MCF 10A (cell line): ENCODE results near the gene TACR1. TPM values are rescaled to one million over a fixed set of nuclear protein-coding genes. Genes with fewer than 3 reads are reported as not detected.

Experiments
- BruUV-seq: library from RNA; stranded (reverse); fragments of 400-500 nt; replicated peaks from 2 replicates; lab custom pipeline; 2021; lab: Mats Ljungman, UMichigan
- CTCF ChIA-PET: fragments of 300-600 bp; sonication (Branson Sonifier 250); formaldehyde crosslinking; extraction: SDS; loops from one replicate; lab custom pipeline; 2021; ENCODE audit warnings: antibody characterized with exemption, inconsistent platforms; lab: Yijun Ruan, JAX
- POLR2A ChIA-PET: fragments of 300-600, 350-650 bp; sonication (Branson Sonifier 250); formaldehyde crosslinking; extraction: SDS; loops from one replicate; lab custom pipeline; 2020; ENCODE audit warnings: antibody characterized with exemption, inconsistent platforms; lab: Yijun Ruan, JAX
- DNase-seq: peaks from one replicate; pipeline ENCODE4 v3.0.0-alpha.2; 2018; ENCODE audit not compliant: unreplicated experiment
- H3K27ac Mint-ChIP-seq: one replicate; pipeline ENCODE4 v1.8.0; 2022; ENCODE audit warnings: mild to moderate bottlenecking, low read depth, mixed read lengths; ENCODE audit not compliant: unreplicated experiment
- H3K27me3 Mint-ChIP-seq: one replicate; pipeline ENCODE4 v1.8.0; 2022; ENCODE audit warnings: mixed read lengths; ENCODE audit not compliant: insufficient read depth, unreplicated experiment
- H3K36me3 Mint-ChIP-seq: one replicate; pipeline ENCODE4 v1.8.0; 2022; ENCODE audit warnings: mild to moderate bottlenecking, moderate library complexity, mixed read lengths; ENCODE audit not compliant: insufficient read depth, unreplicated experiment
- H3K4me1 Mint-ChIP-seq: one replicate; pipeline ENCODE4 v1.8.0; 2022; ENCODE audit warnings: mixed read lengths; ENCODE audit not compliant: insufficient read depth, unreplicated experiment
- H3K4me3 Mint-ChIP-seq: one replicate; pipeline ENCODE4 v1.8.0; 2022; ENCODE audit warnings: mild to moderate bottlenecking, moderate library complexity, mixed read lengths; ENCODE audit not compliant: unreplicated experiment
- H3K9me3 Mint-ChIP-seq: one replicate; pipeline ENCODE4 v1.8.0; 2022; ENCODE audit warnings: mixed read lengths; ENCODE audit not compliant: unreplicated experiment
- intact Hi-C: fragments of 100-400 bp; cut with micrococcal nuclease; formaldehyde crosslinking; loops from 2 replicates; pipeline ENCODE4 v1.14.1; 2022
- total RNA-seq: library from RNA; stranded (reverse); gene quantifications from 2 replicates; pipeline ENCODE4 v1.2.3, GENCODE V29; 2022
- TF ChIP-seq, protein P1 (sequence below): fragments of 200-600 bp; IDR thresholded peaks from one replicate; pipeline ENCODE4 v1.8.0; 2022; ENCODE audit warnings: antibody characterized with exemption, mild to moderate bottlenecking; ENCODE audit not compliant: unreplicated experiment

Gene TACR1
- total RNA-seq, 1 experiment from 2014 or later, result not detected

DNA sequence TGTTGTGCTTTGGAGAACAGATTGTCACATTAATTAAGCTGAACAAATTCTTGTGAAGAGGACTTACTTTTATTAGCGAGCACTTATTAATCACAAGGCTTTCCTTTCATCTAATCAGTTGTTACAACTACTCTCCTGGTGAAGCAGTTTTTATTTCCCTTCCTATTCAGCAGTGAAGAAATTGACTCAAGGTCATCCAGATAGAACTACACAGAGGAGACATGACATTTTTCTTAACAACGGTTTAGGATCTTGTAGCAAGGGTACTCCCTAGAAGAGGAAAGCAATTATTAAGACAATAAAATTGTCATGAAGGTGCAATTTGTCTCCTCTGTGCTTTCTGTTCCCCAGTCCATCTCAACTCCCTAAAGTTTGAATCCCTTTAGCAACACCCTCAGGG is 179.5 kb downstream of the TACR1 start:
- POLR2A ChIA-PET, result interaction anchor here (1.1 to 1.6 kb wide), 2 partner anchors 10 to 35 kb away, joined by 4 read pairs; no protein-coding TSS in a partner anchor
- Mint-ChIP-seq H3K9me3 (peaks cover 6% of the 10 kb centered on the region), H3K27ac (no peak overlapping the region), H3K36me3 (no peaks in the 10 kb centered on the region), H3K4me3 (no peak overlapping the region), H3K4me1 (no peaks in the 10 kb centered on the region), H3K27me3 (no peaks in the 10 kb centered on the region)
- no peak for DNase-seq
- intact Hi-C loops, result no loop called here
- CTCF ChIA-PET, result interaction anchor here (0.6 to 0.7 kb wide), 2 partner anchors 99 to 189 kb away, joined by 3 read pairs; no protein-coding TSS in a partner anchor
- TF ChIP-seq, protein P1, sequence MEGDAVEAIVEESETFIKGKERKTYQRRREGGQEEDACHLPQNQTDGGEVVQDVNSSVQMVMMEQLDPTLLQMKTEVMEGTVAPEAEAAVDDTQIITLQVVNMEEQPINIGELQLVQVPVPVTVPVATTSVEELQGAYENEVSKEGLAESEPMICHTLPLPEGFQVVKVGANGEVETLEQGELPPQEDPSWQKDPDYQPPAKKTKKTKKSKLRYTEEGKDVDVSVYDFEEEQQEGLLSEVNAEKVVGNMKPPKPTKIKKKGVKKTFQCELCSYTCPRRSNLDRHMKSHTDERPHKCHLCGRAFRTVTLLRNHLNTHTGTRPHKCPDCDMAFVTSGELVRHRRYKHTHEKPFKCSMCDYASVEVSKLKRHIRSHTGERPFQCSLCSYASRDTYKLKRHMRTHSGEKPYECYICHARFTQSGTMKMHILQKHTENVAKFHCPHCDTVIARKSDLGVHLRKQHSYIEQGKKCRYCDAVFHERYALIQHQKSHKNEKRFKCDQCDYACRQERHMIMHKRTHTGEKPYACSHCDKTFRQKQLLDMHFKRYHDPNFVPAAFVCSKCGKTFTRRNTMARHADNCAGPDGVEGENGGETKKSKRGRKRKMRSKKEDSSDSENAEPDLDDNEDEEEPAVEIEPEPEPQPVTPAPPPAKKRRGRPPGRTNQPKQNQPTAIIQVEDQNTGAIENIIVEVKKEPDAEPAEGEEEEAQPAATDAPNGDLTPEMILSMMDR, result no peak
- BruUV-seq, result no TSS peak

DNA sequence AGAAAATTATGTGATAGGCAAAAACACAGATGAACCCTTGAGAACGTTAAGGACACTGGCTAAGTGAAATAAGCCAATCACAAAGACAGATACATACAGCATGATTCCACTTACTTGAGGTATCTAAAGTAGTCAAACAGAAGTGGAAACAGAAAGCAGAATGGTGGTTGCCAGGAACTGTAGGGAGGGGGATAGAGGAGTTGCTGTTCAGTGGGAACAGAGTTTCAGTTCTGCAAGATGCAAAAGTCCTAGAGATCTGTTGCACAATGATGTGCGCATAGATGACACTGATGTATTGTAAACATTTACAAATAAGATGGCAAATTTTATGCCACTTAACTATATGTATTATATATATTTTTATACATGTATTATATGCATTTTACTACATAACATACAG is 181.2 kb downstream of the TACR1 start:
- Mint-ChIP-seq H3K27ac (no peak overlapping the region), H3K9me3 (peaks cover 6% of the 10 kb centered on the region), H3K4me1 (no peaks in the 10 kb centered on the region), H3K4me3 (no peak overlapping the region), H3K36me3 (no peaks in the 10 kb centered on the region), H3K27me3 (no peaks in the 10 kb centered on the region)
- BruUV-seq, result no TSS peak
- DNase-seq, result no peak
- TF ChIP-seq, protein P1, result no peak
- ChIA-PET CTCF (no interaction called here), POLR2A (interaction anchor here (1.6 kb wide), 1 partner anchor 12 kb away, joined by 4 read pairs; no protein-coding TSS in a partner anchor)
- intact Hi-C loops, result no loop called here

DNA sequence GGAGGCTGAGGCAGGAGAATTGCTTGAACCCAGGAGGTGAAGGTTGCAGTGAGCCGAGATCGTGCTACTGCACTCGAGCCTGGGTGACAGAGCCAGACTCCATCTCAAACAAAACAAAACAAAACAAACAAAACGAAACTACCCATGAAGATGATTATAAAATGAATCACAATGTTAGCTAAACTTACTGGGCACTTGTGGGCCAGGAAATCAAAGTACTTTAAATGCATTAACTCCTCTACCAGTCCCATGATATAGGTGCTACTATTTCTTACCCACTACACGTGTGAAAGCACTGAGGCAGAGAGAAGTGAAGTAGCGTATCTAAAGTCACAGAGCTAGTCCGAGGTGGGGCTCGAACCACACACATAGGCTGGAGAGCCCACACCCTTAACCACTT is 187.2 kb downstream of the TACR1 start:
- ChIA-PET POLR2A (no interaction called here), CTCF (interaction anchor here (1.4 to 1.7 kb wide), 2 partner anchors 28 to 32 kb away, joined by 5 read pairs; no protein-coding TSS in a partner anchor)
- H3K27me3 Mint-ChIP-seq, result no peaks in the 10 kb centered on the region
- no peak overlapping the region for H3K27ac Mint-ChIP-seq
- intact Hi-C loops, result no loop called here
- DNase-seq, result no peak
- H3K36me3 Mint-ChIP-seq, result no peaks in the 10 kb centered on the region
- no peak overlapping the region for H3K4me3 Mint-ChIP-seq
- H3K4me1 Mint-ChIP-seq, result no peaks in the 10 kb centered on the region
- H3K9me3 Mint-ChIP-seq, result peaks cover 6% of the 10 kb centered on the region
- no TSS peak for BruUV-seq
- TF ChIP-seq, protein P1, result no peak

DNA sequence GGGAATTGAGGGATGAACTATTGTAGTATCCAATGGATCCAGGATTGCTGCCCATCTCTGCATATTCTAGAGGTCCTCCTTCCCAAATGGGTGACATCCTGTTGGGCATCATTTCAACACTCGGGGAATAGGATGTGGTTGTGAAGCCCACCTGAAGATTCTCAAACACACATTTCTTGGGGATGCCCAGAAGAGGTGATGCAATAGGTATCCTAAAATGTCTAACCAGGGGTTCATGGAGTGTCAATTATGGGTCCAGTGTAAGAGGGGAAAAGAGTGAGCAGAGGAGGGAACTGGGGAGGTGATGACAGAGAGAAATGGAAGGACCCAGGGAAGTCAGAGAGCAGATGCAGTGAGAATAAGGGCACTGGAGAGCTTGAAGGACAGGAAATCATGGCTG is 188.7 kb downstream of the TACR1 start:
- POLR2A ChIA-PET, result no interaction called here
- peaks cover 5% of the 10 kb centered on the region for H3K36me3 Mint-ChIP-seq
- intact Hi-C loops, result no loop called here
- H3K27ac Mint-ChIP-seq, result no peak overlapping the region
- no peaks in the 10 kb centered on the region for H3K4me1 Mint-ChIP-seq
- BruUV-seq, result no TSS peak
- CTCF ChIA-PET, result no interaction called here
- no peak for DNase-seq
- H3K27me3 Mint-ChIP-seq, result no peaks in the 10 kb centered on the region
- H3K4me3 Mint-ChIP-seq, result no peak overlapping the region
- peaks cover 6% of the 10 kb centered on the region for H3K9me3 Mint-ChIP-seq
- TF ChIP-seq, protein P1, result no peak
